Measurements from ENCODE around the gene PRDX5. TPM values are rescaled to one million over a fixed set of nuclear protein-coding genes. Genes with fewer than 3 reads are reported as not detected.

PRDX5 gene
- total RNA-seq, 1 experiment from 2014 or later, result 267 TPM

DNA sequence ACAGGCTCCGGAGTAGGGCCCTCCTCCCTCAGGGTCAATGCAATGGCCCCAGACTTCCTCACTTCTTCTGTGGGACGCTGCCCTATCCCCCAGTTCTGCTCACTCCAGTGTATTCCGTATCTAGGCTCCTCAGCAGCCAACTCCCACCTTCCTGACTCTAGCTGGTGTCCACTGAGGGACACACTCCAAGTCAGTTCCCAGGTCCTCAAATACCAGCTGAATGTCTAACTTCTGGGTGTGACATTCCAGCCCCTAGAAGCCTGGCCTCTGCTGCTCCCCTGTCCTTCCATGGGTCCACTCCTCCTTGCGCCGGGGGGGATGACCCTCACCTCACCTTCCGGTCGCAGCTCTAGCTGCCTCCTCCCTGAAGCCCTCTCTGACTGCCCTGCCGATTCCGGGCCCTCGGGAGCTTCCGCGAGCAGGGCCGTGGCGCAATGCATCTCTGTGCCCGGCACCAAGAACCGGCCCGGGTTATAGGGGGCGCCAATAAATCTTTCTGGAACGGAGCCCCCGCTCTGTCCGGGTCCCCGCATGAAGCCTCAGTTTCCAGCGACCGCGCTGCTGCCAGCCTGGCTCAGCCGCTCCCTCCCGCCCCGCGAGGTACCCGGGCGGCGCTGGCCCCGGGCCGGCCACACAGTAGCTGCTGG is 48.9 kb upstream of the PRDX5 start (continued):
- TF ChIP-seq EZH2 (IDR thresholded peaks at IDR 0.05) (no peak), POLR2AphosphoS5 (IDR thresholded peaks at IDR 0.05; ENCODE audit: low read depth, low read length) (no peak; the same call in 1 of the 2 replicates), ZNF274 (IDR thresholded peaks at IDR 0.05; ENCODE audit: low read depth, low read length) (no peak)

DNA sequence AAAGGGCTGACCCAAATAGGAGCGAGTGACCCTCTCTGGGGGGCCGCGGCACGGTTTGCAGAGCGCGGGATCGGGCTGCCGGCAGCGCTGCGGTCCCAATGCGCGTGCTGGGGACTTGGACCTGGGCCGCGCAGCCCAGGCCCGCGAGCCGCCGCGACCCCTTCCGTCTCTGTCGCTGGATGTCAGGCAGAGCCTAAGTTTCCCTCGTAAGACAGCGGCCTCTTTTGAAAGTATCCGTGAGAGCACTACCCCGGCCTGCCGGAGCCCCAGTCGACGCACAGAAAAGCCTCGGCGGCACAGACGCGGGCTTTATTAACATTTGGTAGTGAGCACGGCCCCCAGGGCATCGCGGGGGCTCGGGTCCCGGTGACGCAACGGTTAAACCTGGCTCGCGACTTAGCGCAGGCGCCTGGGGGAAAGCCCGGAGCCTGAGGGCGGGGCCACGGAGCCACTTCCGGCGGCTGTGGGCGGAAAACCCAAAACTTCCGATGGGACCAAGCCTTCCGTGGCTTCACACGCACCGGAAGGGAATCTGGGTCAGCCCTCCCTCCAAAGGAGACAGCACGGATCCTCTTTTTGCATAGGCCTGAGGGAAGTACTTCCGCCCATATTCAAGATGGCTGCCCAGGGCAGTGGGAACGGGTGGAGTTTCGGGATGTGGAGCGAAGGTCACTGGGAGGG is 48.2 kb upstream of the PRDX5 start:
- ChIA-PET RAD21 (ENCODE audit: low non-redundant PET in 1 of 2, low total read pairs in 2 of 2, uncharacterized antibody in 2 of 2, unreplicated experiment in 2 of 2) (interaction anchor here in 1 of 2 experiments (0.8 kb wide), 1 partner anchor 43 kb away, joined by 3 read pairs; no protein-coding TSS in a partner anchor), POLR2A (interaction anchor here (0.8 to 3.9 kb wide), 18 partner anchors 12 to 103 kb away, joined by 3 to 29 read pairs (median 4); partner anchors contain the start of genes BAD, ESRRA, FKBP2 and GPR137), CTCF (interaction anchor here (0.7 to 2.5 kb wide), 10 partner anchors 18 to 87 kb away, joined by 3 to 11 read pairs (median 4); partner anchors contain the start of genes PRDX5 and TRMT112)
- DNase-seq (ENCODE audit: low read depth, low spot score) (peak; percentile 99), ATAC-seq (peak; percentile 83)
- H2AFZ ChIP-seq (ENCODE audit: low read depth, low read length, poor library complexity, severe bottlenecking), result no peak overlapping the region
- H3K4me1 ChIP-seq (ENCODE audit: control insufficient read depth in 1 of 2, insufficient read depth in 2 of 2, low read length in 2 of 2), result peaks cover 18 to 31% of the 10 kb centered on the region in 2 experiments; a peak in 3 of 4 replicates
- H3K9me3 ChIP-seq (ENCODE audit: control insufficient read depth in 1 of 2, insufficient read depth in 1 of 2, low read depth in 1 of 2, low read length in 2 of 2), result no peaks in the 10 kb centered on the region
- intact Hi-C loops (cut with micrococcal nuclease), result loop anchor here (1.0 to 2.0 kb wide), 2 partner anchors 32 to 65 kb away; no protein-coding TSS in a partner anchor
- H3K9me2 ChIP-seq (ENCODE audit: insufficient read depth), result no peaks in the 10 kb centered on the region
- peak overlapping the region; percentile 95 for H3K27ac ChIP-seq (ENCODE audit: low read depth, low read length)
- H3K4me2 ChIP-seq (ENCODE audit: low read length), result peak overlapping the region; percentile 91
- H4K20me1 ChIP-seq (ENCODE audit: insufficient read depth), result no peaks in the 10 kb centered on the region
- no peak for TF ChIP-seq EZH2 (IDR thresholded peaks at IDR 0.05)
- TF ChIP-seq EGR1 (IDR thresholded peaks at IDR 0.05; ENCODE audit: low read depth), result no peak
- TF ChIP-seq, protein P1, sequence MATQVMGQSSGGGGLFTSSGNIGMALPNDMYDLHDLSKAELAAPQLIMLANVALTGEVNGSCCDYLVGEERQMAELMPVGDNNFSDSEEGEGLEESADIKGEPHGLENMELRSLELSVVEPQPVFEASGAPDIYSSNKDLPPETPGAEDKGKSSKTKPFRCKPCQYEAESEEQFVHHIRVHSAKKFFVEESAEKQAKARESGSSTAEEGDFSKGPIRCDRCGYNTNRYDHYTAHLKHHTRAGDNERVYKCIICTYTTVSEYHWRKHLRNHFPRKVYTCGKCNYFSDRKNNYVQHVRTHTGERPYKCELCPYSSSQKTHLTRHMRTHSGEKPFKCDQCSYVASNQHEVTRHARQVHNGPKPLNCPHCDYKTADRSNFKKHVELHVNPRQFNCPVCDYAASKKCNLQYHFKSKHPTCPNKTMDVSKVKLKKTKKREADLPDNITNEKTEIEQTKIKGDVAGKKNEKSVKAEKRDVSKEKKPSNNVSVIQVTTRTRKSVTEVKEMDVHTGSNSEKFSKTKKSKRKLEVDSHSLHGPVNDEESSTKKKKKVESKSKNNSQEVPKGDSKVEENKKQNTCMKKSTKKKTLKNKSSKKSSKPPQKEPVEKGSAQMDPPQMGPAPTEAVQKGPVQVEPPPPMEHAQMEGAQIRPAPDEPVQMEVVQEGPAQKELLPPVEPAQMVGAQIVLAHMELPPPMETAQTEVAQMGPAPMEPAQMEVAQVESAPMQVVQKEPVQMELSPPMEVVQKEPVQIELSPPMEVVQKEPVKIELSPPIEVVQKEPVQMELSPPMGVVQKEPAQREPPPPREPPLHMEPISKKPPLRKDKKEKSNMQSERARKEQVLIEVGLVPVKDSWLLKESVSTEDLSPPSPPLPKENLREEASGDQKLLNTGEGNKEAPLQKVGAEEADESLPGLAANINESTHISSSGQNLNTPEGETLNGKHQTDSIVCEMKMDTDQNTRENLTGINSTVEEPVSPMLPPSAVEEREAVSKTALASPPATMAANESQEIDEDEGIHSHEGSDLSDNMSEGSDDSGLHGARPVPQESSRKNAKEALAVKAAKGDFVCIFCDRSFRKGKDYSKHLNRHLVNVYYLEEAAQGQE (IDR thresholded peaks at IDR 0.05; ENCODE audit: low read depth), result no peak
- peak; percentile 34; the same call in 1 of the 2 replicates for TF ChIP-seq ZFX (IDR thresholded peaks at IDR 0.05)
- TF ChIP-seq TCF7L2 (IDR thresholded peaks at IDR 0.05; ENCODE audit: borderline replicate concordance, extremely low read depth, insufficient read depth, insufficient read length), result peak; percentile 35
- TF ChIP-seq RAD21 (IDR thresholded peaks at IDR 0.05; ENCODE audit: low read depth), result no peak
- peak; percentile 14 for TF ChIP-seq POLR2A (IDR thresholded peaks at IDR 0.05; ENCODE audit: borderline replicate concordance, extremely low read depth, insufficient read depth, insufficient read length)
- TF ChIP-seq JUND (IDR thresholded peaks at IDR 0.05), result no peak
- TF ChIP-seq ELF1 (IDR thresholded peaks at IDR 0.05; ENCODE audit: borderline replicate concordance, low read depth), result no peak
- TF ChIP-seq, protein P2, sequence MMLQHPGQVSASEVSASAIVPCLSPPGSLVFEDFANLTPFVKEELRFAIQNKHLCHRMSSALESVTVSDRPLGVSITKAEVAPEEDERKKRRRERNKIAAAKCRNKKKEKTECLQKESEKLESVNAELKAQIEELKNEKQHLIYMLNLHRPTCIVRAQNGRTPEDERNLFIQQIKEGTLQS (IDR thresholded peaks at IDR 0.05), result no peak
- no peak for TF ChIP-seq EZH2phosphoT487 (IDR thresholded peaks at IDR 0.05; ENCODE audit: borderline replicate concordance)
- TF ChIP-seq CBX3 (IDR thresholded peaks at IDR 0.05; ENCODE audit: low read depth), result no peak
- TF ChIP-seq YY1 (IDR thresholded peaks at IDR 0.05; ENCODE audit: extremely low read depth, insufficient replicate concordance, low read depth, low read length), result peak; percentile 99
- TF ChIP-seq POLR2AphosphoS5 (IDR thresholded peaks at IDR 0.05; ENCODE audit: low read depth, low read length), result peak; percentile 87
- TF ChIP-seq, protein P3, sequence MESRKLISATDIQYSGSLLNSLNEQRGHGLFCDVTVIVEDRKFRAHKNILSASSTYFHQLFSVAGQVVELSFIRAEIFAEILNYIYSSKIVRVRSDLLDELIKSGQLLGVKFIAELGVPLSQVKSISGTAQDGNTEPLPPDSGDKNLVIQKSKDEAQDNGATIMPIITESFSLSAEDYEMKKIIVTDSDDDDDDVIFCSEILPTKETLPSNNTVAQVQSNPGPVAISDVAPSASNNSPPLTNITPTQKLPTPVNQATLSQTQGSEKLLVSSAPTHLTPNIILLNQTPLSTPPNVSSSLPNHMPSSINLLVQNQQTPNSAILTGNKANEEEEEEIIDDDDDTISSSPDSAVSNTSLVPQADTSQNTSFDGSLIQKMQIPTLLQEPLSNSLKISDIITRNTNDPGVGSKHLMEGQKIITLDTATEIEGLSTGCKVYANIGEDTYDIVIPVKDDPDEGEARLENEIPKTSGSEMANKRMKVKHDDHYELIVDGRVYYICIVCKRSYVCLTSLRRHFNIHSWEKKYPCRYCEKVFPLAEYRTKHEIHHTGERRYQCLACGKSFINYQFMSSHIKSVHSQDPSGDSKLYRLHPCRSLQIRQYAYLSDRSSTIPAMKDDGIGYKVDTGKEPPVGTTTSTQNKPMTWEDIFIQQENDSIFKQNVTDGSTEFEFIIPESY (IDR thresholded peaks at IDR 0.05; ENCODE audit: extremely low read depth, insufficient replicate concordance, low read length), result peak; percentile 65
- TSS peak; percentile 65 for BruUV-seq (replicated peaks)
- peak overlapping the region; percentile 80 for H3K9ac ChIP-seq (ENCODE audit: low read length)
- 0 out of 4 replicates have a peak, but pooled peaks cover 2 to 9% of the 10 kb centered on the region in 2 experiments for H3K36me3 ChIP-seq (ENCODE audit: control insufficient read depth in 1 of 2, insufficient read depth in 2 of 2, low read length in 2 of 2)
- H3K79me2 ChIP-seq (ENCODE audit: insufficient read depth, low read length), result peaks cover 8% of the 10 kb centered on the region; the same call in 1 of the 2 replicates
- no peaks in the 10 kb centered on the region for H3K27me3 ChIP-seq (ENCODE audit: insufficient read depth, low read length)
- H3K4me3 ChIP-seq (replicated peaks in 1 of 2; ENCODE audit: low read depth in 1 of 2, low read length in 2 of 2), result peak overlapping the region; percentile 72 to 98

All from HCT116 (cell line).